HG03442 (cell line): ENCODE results near the gene HRAS.
A peak's percentile ranks its signal among the peaks of the same experiment; 100 is the strongest.

Experiments used
- ATAC-seq: cut with Tn5 transposase; IDR thresholded peaks from one replicate; pipeline ENCODE4 v1.9.1; 2021; ENCODE audit warnings: mild to moderate bottlenecking, moderate library complexity; ENCODE audit not compliant: unreplicated experiment

Gene HRAS

DNA sequence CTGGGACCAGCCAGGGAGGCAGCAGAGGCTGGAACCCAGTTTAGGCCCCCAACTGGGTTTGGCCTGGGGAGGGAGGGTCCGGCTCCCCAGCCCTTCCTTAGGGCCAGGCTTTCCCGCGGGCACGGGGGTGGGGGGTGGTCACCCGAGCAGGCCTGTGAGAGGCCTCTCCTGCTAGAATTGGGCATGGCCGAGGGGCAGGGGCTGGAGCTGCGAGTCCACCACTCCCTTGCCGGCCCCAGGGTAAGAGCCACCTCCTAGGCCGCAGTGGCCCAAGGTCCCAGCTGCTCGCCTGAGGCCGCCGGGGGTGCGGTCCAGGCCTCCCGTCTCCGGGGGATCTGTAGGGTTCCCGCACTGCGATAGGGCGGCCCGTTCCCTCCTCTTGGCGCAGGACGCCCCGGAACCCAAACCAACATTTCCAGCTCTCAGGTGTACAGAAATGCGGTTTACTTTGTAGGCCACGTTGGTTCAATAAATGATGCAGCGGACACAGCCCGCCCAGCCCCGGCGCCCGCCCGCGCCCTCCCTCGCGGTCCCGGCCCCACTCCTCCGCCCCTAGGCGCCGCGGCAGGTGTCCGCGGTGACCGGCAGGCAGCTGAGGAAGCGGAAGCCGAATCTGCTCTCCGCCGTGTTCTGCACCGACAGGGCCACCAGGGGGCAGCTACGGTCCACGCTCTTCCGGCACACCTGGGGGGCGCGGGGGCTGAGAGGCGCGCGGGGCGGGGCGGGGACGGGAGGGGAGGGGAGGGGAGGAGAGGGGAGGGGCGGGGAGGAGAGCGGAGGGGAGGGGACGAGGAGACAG lies 19.3 kb upstream of the HRAS start:
- peak; percentile 49 for ATAC-seq

DNA sequence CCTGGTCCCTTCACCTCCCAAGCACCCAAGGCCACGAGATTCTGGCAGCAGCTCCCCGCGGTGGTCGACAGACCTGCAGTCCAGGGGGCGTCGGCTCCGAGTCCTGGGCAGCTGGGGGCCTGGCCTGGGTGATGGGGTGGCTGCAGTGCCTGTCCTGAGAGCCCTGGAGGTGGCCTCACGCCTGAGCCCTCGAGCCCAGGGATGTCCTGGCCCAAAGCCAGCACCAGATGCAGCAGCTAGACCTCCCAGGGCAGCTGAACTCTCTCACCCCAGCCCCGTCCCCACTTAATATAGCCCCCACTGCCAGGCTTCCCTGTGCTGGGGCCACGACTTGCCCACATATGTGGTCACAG lies 18.6 kb upstream of the HRAS start:
- no peak for ATAC-seq

DNA sequence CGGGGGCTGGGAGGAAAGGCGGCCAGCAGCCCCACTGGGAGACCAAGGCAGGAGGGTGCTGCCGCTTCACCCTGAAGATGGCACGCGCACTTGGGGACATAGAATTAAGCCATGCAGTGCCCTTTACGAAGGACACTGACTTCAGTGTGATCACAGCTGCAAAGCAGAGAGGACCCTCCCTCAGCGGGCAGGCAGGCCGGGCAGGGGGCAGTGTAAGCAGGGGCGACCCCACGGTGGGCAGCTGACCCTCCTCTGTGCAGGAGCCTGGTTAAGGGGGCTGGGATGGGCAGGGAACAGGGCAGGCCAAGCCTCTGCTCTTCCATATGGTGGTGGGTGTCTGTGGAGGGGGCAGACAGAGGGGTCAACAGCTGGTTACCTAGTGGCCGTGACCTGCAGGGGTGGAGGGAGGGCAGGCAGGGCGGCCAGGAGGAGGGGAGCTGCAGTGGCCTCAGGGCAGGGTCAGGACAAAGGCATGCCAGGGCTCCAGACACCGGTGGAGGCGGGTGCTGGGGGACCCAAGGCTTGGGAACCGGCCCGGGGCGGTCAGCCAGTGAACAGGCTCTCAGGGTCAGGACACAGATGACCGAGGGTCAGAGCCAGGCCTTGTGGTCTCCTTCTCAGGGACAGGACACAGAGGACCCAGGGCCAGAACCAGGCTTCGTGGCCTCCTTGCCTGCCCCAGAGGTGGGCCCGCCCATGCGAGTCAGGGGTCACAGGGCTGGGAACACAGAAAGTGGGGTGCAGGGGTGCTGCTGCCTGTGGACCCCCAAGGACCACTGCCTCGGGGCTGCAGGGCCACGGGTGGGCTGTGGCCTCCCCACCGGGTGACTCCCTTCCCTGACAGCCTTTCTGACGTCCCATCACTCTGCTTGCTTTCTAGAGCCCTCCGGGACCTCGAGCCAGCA lies 18.0 kb upstream of the HRAS start:
- no peak for ATAC-seq

DNA sequence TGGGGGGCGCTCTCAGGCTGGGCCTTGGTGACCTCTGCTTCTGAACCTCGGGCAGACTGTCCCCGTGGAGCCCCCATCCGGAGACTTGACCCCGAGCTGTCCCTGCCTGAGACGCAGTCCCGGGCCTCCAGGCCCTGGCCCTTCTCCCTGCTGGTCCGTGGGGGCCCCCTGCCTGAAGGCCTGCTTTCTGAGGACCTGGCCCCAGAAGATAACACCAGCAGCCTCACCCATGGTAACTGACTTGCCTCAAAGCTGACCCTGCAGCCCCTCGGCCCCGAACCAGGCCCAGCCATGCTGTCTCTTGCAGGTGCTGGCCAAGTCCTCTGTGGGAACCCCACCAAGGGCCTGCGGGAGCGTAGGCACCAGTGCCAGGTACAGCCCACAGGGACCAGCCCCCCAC lies 16.2 kb upstream of the HRAS start:
- no peak for ATAC-seq

DNA sequence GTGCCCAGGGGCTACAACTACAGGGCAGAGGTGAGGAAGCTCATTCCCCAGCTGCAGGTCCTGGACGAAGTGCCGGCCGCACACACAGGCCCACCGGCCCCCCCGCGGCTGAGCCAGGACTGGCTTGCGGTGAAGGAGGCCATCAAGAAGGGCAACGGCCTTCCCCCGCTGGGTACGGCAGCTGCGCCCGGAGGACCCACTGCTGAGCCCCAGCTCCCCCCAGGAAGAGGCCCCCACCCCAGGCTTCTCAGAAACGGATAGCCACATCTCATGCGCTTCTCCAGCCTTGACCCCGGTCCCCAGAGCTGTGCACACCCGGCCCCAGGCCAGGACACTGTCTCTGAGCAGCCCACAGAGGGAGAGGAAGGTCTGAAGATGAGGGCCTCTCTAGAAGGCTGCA lies 15.8 kb upstream of the HRAS start:
- no peak for ATAC-seq

DNA sequence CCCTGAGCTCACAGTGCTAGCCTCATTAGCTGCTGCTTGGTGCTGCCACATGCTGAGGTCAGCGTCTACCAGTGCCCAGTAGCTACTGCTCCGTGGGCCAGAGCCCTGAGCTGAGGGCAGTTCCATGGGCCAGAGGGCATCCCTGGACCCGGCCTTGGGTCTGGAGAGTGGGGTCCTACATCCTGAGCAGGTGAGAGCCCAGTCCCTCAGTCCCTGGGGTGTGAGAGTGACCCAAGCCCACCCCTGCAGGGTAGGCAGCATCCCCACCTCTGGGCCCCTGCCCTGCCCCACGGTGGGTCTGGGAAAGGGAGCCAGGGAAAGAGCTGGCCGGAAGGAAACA lies 15.3 kb upstream of the HRAS start:
- no peak for ATAC-seq

DNA sequence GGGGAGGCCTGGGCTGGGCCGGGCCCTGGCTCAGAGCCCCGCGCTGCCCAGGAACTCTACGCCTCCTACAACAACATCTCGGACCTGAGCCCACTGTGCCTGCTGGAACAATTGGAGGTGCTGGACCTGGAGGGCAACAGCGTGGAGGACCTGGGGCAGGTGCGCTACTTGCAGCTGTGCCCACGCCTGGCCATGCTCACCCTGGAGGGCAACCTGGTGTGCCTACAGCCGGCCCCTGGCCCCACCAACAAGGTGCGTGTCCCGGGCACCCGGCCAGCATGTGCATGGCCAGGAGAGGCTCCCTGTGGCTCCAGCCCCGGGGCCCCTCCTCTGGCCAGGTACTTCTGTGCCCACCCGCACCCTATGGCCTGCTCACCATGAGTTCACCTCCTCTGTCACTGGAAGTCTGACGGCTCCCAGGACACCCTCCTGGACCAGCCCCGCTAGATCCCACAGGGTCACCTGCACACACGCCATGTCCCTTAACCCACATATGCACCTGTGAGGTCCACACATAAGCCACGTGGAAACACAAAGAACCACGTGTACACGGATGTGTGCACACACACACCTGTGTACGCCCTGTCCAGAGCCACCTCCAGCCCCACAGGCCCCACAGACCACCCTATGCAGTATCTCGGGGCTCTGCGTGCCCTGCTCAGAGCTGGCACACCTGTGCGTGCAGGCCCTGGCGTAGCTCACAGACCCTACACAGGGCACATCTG lies 14.8 kb upstream of the HRAS start:
- ATAC-seq: no peak

DNA sequence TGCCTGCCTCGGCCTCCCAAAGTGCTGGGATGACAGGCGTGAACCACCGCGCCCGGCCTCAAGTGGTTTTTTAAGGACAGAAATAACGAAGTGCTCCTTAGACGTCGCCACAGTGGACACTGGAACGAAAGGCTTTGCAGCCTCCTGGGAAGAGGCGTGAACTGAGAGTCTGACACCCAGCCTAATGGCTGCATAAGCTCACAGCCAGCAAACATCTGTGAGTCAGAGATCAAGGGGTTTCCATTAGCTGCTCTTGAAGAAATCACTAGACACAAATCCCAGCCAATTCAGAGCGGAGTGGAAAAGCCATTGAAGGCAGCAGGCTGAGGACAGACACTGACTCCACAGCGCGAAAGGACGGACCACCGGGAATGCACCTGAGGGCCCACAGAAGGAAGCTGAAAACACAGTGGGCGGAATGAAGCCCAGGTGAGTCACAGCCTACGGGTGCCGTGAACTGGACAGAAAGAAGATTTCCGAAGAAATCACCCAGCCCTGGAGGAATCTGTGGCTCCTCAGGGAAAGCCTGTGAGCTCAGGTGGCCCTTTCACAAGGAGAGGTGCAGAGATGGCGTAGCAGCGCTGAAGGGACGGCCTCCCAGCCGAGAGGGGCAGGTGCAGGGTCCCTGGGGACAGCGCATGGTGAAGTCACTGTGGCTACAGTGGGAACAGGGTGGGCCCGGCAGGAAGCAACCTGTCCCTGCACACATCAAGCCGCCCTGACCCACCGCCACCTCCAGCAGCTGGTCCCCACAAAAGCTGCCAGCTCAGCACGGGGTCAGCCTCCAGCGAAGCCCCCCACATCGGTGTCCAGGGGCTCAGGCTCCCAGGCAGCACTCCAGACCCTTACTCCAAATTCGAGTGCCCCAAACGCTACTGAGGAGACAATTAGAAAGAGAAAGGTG lies 13.6 kb upstream of the HRAS start:
- ATAC-seq: no peak

DNA sequence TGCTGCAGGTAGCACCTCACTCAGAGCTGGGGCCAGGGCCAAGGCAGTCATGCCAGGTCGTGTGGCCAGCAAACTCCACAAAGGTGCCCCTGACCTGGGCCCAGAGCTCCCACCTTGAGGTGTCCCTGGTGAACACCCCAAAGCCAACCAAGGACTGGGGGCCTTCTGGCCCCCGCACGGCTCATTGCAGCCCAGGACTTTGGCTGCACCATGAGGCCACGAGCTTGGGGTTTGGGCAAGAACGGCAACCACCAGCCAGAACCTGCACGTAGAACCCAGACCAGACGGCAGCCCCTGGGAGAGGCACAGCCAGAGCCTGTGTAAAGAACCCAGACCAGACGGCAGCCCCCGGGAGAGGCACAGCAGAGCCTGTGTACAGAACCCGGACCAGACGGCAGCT lies 9.8 kb upstream of the HRAS start:
- ATAC-seq: no peak

DNA sequence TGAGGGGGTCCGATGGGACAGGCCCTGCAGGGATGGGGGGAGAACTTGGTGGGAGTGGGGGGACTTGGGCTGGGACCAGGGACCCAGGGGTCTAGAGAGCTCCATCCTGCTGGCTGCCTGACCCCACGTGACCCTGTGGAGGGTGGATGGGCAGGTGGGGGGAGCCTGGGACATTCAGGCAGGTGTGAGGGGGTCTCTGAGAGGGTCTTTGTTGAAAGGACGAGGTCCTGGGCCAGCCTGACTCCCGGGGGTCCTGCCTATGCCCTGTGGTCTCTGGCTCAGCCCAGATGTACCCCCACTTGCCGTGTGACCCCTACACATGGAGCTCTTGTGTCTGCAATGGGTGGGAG lies 9.4 kb upstream of the HRAS start:
- ATAC-seq: no peak

DNA sequence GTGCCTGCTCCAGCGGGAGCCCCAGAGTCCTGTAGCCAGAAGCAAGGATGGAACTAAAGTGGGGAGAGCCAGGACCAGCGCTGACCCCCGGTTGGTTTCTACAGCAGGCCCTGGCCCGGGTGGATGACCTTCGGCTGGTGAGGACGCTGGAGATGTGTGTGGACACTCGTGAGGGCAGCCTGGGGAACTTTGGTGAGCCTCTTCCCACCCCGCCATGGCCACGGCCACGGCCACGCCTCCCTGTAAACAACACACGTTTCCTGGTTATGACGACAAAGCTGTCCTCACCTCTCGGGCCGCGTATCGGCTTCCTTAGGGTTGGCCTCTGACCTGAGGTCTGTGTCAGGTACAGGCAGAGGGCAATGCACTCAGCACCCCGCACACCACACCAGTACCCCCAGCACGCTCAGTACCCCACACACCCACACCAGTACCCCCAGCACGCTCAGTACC lies 6.1 kb upstream of the HRAS start:
- no peak for ATAC-seq

DNA sequence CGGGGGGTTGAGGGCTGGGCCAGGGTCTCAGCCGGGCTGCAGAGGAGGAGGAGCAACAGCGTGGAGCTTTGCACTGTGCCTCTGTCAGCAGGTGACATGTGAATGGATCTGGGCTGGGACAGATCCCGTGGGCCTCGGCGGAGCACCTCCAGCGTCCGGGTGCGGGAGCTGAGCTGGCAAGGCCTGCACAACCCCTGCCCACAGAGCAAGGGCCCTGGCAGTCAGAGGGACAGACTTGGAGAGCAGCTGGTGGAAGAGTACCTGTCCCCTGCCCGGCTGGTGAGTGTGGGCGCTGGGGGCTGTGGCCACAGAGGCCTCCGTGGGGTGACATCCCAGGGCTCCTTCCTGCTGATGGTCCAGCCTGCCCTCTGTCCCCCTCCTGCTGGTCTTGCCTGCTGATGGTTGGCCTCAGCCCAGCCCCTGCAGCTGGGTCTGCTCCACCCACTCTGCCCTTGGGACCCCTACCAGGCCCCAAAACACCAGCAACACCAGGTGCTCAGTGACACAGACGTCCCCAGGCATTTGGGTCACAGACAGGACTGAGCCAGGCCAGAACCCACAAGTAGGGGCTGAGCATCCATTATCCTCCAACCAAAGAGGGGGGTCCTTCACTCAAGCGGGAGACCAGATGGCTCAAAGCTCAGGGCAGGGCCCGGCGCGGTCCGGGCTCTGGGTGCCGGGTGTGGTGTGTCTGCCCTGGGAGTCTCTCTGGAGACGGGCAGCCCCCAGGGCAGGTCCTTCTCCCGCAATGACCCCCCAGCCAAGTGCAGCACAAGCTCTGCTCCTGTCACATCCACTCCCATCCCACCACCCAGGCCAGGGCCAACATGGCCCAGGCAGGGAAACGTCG lies 5.4 kb upstream of the HRAS start:
- ATAC-seq: no peak

DNA sequence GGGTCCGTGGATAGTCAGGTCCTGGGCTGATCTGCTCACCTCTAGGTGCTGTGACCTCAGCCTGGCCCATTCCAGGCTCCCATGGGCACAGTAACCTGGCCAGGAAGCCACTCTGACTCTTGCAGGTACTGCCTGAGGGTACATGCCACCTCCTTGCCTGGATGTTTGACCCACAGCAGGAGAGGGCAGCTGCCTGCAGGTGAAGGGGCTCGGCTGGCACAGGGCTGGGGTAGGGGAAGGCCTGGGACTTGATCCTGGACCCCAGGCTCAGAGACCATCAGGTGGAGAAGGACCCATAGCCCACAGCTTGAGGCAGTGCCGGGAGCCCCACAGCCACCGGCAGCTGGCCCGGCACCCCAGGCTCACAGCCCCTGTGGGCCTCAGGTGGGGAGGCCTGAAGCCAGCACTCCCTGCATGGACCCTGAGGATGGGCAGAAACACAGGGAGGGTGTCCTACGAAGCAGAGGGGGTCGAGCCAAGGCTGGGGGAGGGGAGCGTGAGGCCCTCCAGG lies 4.7 kb upstream of the HRAS start:
- ATAC-seq: no peak

DNA sequence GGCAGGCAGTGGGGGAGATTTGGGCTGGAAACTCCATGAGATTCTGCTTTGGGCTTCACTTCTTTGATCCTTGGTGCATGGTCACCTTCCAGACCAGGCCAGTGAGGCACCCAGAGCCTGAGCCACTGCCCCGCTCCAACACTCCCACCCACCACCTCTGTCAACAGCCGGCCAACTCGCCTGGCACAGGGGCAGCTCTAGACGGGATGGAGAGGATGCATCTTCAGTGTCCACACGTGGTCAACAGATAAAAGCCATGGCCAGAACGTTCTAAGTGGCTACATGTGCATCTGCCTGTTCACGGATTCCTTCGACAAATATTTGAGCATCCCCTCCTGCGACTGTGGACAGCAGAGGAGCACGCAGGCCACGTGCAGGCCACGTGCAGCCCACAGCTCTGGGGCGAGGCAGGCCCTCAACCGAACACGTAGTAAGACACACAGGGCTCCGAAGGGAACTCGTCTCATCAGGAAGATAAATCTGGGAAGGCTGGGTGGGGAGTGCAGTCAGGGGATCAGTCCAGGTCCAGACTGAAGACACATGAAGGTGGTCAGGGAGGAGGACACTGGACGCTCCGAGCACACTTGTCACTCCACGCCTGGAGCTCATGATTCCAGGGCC lies 3.2 kb upstream of the HRAS start:
- ATAC-seq: no peak

DNA sequence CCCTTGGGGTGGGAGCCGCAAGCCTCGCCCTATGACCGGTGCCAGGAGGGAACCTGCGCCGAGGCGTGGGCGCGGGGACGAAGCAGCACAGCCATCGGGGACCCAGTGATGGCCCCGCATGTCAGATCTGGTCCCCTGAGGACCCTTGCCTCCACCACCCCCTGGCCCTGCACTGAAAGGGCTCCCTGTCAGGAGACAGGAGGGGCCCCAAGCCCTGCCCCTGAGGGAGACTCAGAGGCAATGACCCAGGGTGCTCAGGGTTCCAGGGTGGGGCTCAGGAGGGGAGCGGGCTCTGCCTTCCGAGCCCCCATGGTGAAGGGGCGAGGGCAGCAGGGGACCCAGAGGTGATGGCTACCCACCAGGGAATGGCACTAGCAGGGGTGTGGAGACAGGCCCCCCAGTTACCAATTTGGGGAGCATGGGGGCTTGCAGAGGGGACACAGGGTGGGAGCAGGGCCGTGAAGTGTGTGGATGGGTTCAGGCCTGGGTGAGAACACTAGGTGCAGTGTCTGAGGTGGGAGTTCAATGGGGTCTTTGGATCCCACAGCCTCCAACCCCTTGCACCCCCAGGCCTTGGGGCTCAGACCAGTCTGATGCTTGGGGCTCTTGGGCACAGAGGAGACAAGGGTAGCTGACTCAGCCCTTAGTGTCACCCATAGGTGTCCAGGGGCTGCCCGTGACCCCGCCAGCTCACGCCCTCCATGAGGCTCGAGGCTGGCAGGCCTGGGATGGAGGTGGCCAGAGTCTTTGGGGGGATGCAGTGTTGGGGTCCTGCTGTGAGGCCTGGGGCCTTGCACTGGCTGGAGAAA lies 2.5 kb upstream of the HRAS start:
- no peak for ATAC-seq

DNA sequence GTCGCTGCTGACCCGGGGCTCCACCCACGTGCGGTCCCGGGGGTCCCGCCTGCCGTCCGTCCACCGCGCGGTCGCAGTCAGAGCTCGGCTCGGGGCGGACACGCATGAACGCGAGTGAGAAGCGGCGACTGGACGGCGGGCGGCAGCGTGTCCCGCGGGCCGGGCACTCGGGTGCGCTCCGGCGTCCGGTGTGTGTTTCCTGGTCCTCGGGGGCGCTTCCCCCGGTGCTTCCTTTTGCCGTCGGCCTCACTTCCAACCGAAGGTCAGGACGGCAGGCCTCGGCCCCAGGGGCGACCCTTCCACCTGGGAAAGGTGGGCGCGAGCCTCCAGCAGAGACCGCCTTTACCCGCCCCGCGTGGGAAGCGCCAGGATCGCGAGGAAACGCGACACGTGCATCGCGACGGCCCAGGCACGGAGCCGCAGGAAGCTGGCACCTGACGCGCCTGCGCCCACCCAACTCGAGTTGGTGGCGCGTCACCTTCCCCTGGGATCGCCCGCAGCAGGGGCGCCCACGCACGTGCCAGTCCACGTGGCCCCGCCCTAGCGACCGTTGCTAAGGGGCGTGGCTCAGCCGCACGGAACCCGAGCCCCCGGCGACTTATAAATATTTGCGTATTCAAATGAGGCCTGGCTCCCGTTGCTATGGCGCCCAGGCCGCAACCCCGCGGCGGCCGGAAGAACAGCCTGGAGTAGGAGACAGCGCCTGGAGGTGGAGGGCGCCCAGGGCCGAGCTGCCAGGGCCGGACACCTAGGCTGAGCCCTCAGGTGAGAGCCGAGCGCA lies 1.7 kb upstream of the HRAS start, which contains the start of gene LRRC56:
LRRC56 (plus strand) TSS at position 687 of the 781 bp plus-strand sequence. CDS start 3,158 bp downstream, outside the sequence.
- ATAC-seq: peak; percentile 53

DNA sequence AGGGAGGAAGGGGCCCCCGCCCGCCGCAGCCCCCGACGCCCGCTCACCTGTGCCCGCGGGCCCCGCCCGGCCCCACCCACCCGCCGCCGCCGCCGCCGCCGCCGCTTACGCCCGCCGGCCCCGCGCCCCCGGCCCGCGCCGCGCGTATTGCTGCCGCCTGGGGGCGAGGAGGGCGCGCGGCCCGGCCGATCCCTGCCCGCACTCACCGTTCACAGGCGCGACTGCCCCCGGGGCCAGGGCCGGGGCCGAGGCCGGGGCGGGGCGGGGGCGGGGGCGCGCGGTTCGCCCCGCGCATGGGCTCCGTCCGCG lies 212 bp downstream of the HRAS start:
- ATAC-seq: no peak
